Skeletal muscle satellite cell (primary cell): Measurements from ENCODE around the gene GRB14.

Source experiments
- H3K27me3 ChIP-seq: 2 replicates; pipeline ENCODE4 v1.7.0; 2013; ENCODE audit warnings: low read length; ENCODE audit not compliant: control insufficient read depth, insufficient read depth
- H3K36me3 ChIP-seq: 2 replicates; pipeline ENCODE4 v1.7.0; 2013; ENCODE audit warnings: mild to moderate bottlenecking, control low read depth, low read length; ENCODE audit not compliant: insufficient read depth
- H3K4me1 ChIP-seq: 2 replicates; pipeline ENCODE4 v1.7.0; 2013; ENCODE audit warnings: low read length; ENCODE audit not compliant: control insufficient read depth, insufficient read depth
- H3K4me2 ChIP-seq: 2 replicates; pipeline ENCODE4 v1.7.0; 2013; ENCODE audit warnings: mild to moderate bottlenecking, low read length
- H3K4me3 ChIP-seq: 2 replicates; pipeline ENCODE4 v1.7.0; 2013; ENCODE audit warnings: low read length
- H3K9ac ChIP-seq: 2 replicates; pipeline ENCODE4 v1.7.0; 2013; ENCODE audit warnings: mild to moderate bottlenecking, low read depth, low read length, moderate library complexity
- H3K9me3 ChIP-seq: replicated peaks from 2 replicates; pipeline ENCODE4 v1.7.0; 2013; ENCODE audit warnings: mild to moderate bottlenecking, control low read depth, low read length

The GRB14 gene

GRCh38 chr2:164514491-164514890, 106.8 kb downstream of the GRB14 start:
- Histone ChIP-seq H3K4me3 (no peak overlapping the region), H3K36me3 (no peaks in the 10 kb centered on the region), H3K4me1 (peaks cover 3% of the 10 kb centered on the region), H3K9ac (no peak overlapping the region), H3K9me3 (peaks cover 4% of the 10 kb centered on the region), H3K27me3 (no peaks in the 10 kb centered on the region), H3K4me2 (no peak overlapping the region)

DNA sequence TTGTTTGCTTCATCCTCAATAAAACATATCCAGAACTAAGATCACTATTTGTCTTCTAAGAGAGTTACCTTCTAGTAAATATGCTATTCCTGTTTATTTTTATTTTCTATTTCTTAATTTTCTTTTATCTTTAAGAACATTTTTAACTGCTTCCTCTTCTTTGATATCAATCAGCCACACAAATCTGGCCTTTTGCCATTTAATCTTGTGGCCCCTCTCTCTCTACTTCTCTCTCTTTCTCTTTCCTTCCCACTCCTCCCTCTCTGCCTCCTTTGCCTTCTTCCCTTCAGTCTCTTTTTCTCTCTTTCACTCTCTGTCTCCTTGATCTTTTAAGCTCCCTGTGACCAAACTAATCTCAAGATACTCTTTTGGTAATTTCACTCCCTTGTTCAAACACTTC, 108.4 kb downstream of the GRB14 start:
- peaks cover 3% of the 10 kb centered on the region for H3K4me1 ChIP-seq
- H3K9ac ChIP-seq, result no peak overlapping the region
- no peak overlapping the region for H3K4me2 ChIP-seq
- no peaks in the 10 kb centered on the region for H3K27me3 ChIP-seq
- peaks cover 4% of the 10 kb centered on the region for H3K9me3 ChIP-seq
- H3K36me3 ChIP-seq, result no peaks in the 10 kb centered on the region
- H3K4me3 ChIP-seq, result no peak overlapping the region

- peaks cover 4% of the 10 kb centered on the region for H3K9me3 ChIP-seq
- no peak overlapping the region for H3K9ac ChIP-seq
- H3K4me3 ChIP-seq, result no peak overlapping the region
- no peaks in the 10 kb centered on the region for H3K36me3 ChIP-seq
- H3K4me1 ChIP-seq, result peaks cover 3% of the 10 kb centered on the region
- H3K27me3 ChIP-seq, result no peaks in the 10 kb centered on the region
- H3K4me2 ChIP-seq, result no peak overlapping the region
These were observed 109.5 kb downstream of the GRB14 start for GRCh38 chr2:164511738-164512137.

DNA sequence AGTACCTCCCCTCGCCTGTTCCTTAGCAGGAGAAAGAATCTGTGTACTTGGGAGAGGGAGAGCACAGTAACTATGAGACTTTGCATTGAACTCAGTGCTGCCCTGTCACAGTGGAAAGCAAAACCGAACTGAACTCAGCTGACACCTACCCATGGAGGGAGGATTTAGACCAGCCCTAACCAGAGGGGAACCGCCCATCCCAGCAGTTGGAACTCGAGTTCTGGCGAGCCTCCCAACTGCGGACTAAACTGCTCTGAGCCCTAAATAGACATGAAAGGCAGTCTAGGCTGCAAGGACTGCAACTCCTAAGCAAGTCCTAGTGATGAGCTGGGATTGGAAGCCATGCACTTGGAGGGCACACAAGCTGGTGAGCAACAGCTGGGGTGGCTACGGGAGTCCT, 110.4 kb downstream of the GRB14 start:
- Histone ChIP-seq H3K9me3 (peaks cover 4% of the 10 kb centered on the region), H3K27me3 (no peaks in the 10 kb centered on the region), H3K4me2 (no peak overlapping the region), H3K36me3 (no peaks in the 10 kb centered on the region), H3K9ac (no peak overlapping the region), H3K4me3 (no peak overlapping the region), H3K4me1 (peaks cover 3% of the 10 kb centered on the region)

DNA sequence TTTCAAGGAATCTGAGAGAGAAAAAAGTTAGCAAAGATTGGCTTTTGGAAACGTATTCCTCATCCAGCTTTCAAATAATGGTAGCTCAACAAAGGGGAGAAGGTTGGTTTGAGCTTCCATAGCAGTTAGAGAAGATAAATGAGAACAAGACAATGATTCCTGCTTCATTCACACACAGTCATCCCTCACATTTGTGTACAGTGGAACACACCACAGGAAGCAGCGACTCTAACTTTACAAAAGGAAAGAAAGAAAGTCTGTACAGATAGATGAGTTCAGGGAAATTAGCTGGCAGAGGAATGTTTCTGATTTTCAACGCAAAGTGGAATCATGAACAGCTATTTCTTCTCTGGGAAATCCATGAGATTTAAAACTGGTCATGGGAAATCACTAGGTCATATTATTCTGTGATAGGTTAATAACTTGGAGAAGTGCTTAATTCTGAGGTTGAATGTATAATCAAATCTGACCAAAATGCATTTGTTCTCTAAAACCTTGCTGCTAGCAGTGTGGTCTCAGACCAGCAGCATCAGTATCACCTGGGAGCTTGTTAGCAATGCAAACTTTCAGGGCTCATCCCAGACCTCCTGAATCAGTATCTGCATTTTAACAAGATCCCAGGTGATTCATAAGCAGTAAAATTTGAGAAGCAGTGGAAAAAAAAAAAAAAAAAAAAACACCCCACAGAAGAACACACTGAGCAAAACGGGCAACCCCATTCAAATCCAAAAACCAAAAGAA, 112.0 kb downstream of the GRB14 start:
- H3K27me3 ChIP-seq, result no peaks in the 10 kb centered on the region
- no peak overlapping the region for H3K4me3 ChIP-seq
- H3K9me3 ChIP-seq, result no peaks in the 10 kb centered on the region
- no peak overlapping the region for H3K9ac ChIP-seq
- H3K36me3 ChIP-seq, result no peaks in the 10 kb centered on the region
- peaks cover 1% of the 10 kb centered on the region for H3K4me1 ChIP-seq
- H3K4me2 ChIP-seq, result no peak overlapping the region

DNA sequence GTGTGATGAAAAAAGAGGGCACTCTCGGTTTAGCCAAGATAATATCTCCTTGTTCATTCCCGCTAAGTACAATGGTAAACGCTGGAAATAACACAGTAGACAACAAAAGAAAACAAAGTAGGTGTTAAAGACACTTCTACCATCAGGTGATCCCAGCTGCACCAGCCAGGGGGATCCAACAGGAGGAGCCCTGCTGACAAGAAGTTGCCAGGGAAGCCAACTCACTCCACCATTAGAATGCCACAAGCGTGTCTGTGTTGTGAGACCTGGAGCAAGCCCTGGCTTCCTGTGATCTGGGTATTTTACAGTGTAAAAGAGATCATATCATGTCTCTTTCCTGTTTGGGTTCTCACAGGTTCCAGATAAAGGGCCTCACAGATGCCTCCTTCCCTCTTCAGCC, 117.0 kb downstream of the GRB14 start:
- H3K4me1 ChIP-seq, result no peaks in the 10 kb centered on the region
- H3K4me2 ChIP-seq, result no peak overlapping the region
- H3K36me3 ChIP-seq, result no peaks in the 10 kb centered on the region
- no peak overlapping the region for H3K9ac ChIP-seq
- no peak overlapping the region for H3K4me3 ChIP-seq
- no peaks in the 10 kb centered on the region for H3K27me3 ChIP-seq
- H3K9me3 ChIP-seq, result no peaks in the 10 kb centered on the region

DNA sequence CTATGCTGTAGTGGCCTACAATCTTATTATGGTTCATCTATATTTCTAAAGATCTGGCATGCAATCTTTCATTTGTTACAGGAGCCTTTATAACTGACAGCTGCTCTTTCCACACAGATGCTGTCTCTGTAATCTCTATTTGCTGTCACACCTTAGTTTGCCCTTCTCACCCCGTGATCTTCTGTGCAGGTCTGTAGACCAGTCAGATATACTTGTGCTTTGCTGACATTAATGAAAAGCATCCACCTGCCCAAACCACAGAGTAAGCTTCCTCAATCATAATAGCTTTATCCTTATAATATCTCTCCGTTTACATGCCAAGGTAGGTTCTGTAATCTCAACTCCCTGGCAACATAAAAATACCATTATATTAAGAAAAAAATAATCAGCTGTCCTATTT, 122.4 kb downstream of the GRB14 start:
- Histone ChIP-seq H3K27me3 (no peaks in the 10 kb centered on the region), H3K4me1 (no peaks in the 10 kb centered on the region), H3K9me3 (no peaks in the 10 kb centered on the region), H3K4me2 (no peak overlapping the region), H3K4me3 (no peak overlapping the region), H3K36me3 (no peaks in the 10 kb centered on the region), H3K9ac (no peak overlapping the region)

GRCh38 chr2:164496881-164497280, 124.4 kb downstream of the GRB14 start:
- no peak overlapping the region for H3K4me3 ChIP-seq
- no peaks in the 10 kb centered on the region for H3K9me3 ChIP-seq
- no peaks in the 10 kb centered on the region for H3K27me3 ChIP-seq
- no peak overlapping the region for H3K4me2 ChIP-seq
- no peaks in the 10 kb centered on the region for H3K36me3 ChIP-seq
- H3K9ac ChIP-seq, result no peak overlapping the region
- H3K4me1 ChIP-seq, result no peaks in the 10 kb centered on the region

DNA sequence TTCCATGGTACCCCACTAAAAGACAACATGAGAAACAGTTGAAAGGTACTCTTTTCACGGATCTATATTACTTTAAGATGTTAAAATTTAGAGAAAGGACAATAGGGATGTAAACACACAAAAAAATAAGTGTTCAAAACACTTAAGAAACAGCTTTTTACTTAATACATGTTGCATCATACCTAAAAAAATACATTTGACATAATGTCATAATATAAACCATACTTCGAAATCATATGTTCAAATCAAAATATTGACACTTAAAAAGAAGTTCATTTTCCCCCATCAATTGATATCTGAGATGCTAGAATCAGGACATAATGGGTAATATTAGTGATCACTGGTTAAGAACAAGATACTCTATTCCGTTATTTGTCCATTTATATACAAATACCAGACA, 124.9 kb downstream of the GRB14 start:
- Histone ChIP-seq H3K27me3 (no peaks in the 10 kb centered on the region), H3K4me2 (no peak overlapping the region), H3K36me3 (no peaks in the 10 kb centered on the region), H3K9me3 (no peaks in the 10 kb centered on the region), H3K9ac (no peak overlapping the region), H3K4me1 (no peaks in the 10 kb centered on the region), H3K4me3 (no peak overlapping the region)

- Histone ChIP-seq H3K36me3 (no peaks in the 10 kb centered on the region), H3K9me3 (no peaks in the 10 kb centered on the region), H3K27me3 (no peaks in the 10 kb centered on the region), H3K4me2 (peak overlapping the region; percentile 63), H3K4me3 (no peak overlapping the region), H3K9ac (no peak overlapping the region), H3K4me1 (no peaks in the 10 kb centered on the region)
These were observed 125.6 kb downstream of the GRB14 start for GRCh38 chr2:164495491-164496223.

GRCh38 chr2:164485541-164485940, 135.7 kb downstream of the GRB14 start:
- no peak overlapping the region for H3K4me3 ChIP-seq
- H3K9me3 ChIP-seq, result no peaks in the 10 kb centered on the region
- no peaks in the 10 kb centered on the region for H3K27me3 ChIP-seq
- no peaks in the 10 kb centered on the region for H3K36me3 ChIP-seq
- H3K4me2 ChIP-seq, result no peak overlapping the region
- no peaks in the 10 kb centered on the region for H3K4me1 ChIP-seq
- H3K9ac ChIP-seq, result no peak overlapping the region

DNA sequence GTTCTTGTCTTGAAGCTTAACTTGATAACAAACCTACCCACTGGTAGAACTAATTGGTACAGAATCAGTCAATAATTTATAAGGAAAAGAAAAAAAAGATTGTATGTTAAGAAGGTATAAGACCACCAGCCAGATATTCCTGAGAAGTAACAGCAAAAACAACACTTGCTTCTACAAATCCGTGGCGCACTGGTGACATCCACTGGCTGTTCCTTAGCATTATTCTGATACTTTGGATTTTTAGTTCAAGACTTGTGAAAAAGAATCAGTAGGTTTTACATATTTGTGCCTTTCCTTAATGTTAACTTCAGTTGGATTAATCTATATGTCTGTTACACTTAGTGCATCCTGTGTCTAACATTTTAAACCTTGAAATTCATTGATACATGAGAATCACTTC, 141.8 kb downstream of the GRB14 start:
- no peaks in the 10 kb centered on the region for H3K4me1 ChIP-seq
- no peak overlapping the region for H3K4me3 ChIP-seq
- H3K9ac ChIP-seq, result no peak overlapping the region
- no peaks in the 10 kb centered on the region for H3K36me3 ChIP-seq
- H3K27me3 ChIP-seq, result no peaks in the 10 kb centered on the region
- no peaks in the 10 kb centered on the region for H3K9me3 ChIP-seq
- H3K4me2 ChIP-seq, result no peak overlapping the region
